ENCODE measurements around the gene ABCA2.

ABCA2 gene

DNA sequence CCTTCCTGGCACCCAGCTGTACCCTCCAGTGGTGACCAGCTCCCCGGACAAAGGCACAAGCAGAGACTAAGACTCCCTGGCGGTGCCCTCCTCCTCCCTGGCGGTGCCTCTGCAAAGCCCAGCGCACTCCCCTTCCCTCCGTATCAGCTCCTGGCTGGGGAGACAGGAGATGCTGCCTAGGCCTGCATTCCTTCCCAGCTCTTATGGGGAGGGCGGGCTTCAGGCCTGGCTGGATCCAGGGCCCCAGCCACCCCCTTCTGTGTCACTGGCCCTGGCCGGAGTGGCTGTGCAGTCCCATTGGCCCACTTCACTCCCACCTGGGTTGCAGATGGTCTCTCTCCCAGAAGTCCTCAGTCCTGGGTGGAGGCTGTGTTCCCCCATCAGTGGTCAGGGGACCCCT lies 69.6 kb downstream of the ABCA2 start:
- ChIA-PET CTCF (interaction anchor here (0.7 to 2.8 kb wide), 3 partner anchors 10 to 77 kb away, joined by 5 to 16 read pairs (median 5); no protein-coding TSS in a partner anchor), POLR2A (no interaction called here)
- DNase-seq (ENCODE audit: low read depth, low spot score): no peak
- no peak overlapping the region for H3K4me3 ChIP-seq (ENCODE audit: low read depth, low read length)
- TF ChIP-seq, protein P1, sequence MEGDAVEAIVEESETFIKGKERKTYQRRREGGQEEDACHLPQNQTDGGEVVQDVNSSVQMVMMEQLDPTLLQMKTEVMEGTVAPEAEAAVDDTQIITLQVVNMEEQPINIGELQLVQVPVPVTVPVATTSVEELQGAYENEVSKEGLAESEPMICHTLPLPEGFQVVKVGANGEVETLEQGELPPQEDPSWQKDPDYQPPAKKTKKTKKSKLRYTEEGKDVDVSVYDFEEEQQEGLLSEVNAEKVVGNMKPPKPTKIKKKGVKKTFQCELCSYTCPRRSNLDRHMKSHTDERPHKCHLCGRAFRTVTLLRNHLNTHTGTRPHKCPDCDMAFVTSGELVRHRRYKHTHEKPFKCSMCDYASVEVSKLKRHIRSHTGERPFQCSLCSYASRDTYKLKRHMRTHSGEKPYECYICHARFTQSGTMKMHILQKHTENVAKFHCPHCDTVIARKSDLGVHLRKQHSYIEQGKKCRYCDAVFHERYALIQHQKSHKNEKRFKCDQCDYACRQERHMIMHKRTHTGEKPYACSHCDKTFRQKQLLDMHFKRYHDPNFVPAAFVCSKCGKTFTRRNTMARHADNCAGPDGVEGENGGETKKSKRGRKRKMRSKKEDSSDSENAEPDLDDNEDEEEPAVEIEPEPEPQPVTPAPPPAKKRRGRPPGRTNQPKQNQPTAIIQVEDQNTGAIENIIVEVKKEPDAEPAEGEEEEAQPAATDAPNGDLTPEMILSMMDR (IDR thresholded peaks at IDR 0.05; ENCODE audit: insufficient read depth, low read length, missing control alignments): no peak

DNA sequence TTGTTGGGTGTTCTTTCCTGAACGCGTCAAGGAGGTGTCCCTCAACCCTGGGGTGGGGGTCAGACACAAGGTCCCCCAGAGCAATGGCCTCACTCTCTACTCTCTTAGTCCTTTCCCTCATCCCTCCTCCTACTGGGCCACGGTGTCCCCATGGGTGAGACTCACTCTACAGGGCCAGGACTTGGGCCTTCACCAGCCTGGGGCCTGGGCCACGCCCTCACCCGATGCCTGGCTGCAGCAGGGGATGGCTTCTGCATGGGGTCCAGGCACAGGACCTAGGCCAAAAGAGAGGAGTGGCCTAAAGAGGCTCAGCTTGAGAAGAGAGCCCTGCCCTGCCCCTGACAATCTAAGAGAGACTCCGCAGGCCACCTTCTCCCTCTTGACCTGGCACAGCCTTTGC lies 70.1 kb downstream of the ABCA2 start:
- POLR2A ChIA-PET: no interaction called here
- no peak overlapping the region for H3K4me3 ChIP-seq (ENCODE audit: low read depth, low read length)
- CTCF ChIA-PET: interaction anchor here (0.7 to 2.8 kb wide), 3 partner anchors 10 to 77 kb away, joined by 5 to 16 read pairs (median 5); no protein-coding TSS in a partner anchor

GRCh38 chr9:136957461-136957860 lies 70.6 kb downstream of the ABCA2 start:
- DNase-seq (ENCODE audit: low read depth, low spot score): no peak
- ChIA-PET POLR2A (no interaction called here), CTCF (no interaction called here)
- TF ChIP-seq, protein P1 (IDR thresholded peaks at IDR 0.05; ENCODE audit: insufficient read depth, low read length, missing control alignments): no peak
- H3K4me3 ChIP-seq (ENCODE audit: low read depth, low read length): no peak overlapping the region

More for the DNA sequence above, 70.1 kb downstream of the ABCA2 start:
- TF ChIP-seq, protein P1 (IDR thresholded peaks at IDR 0.05; ENCODE audit: insufficient read depth, low read length, missing control alignments): no peak
- no peak for DNase-seq (ENCODE audit: low read depth, low spot score)
